BJ (cell line): ENCODE data around the gene TNPO3. TPM values are rescaled to one million over a fixed set of nuclear protein-coding genes. Genes with fewer than 3 reads are reported as not detected.

ENCODE experiments used
- CTCF ChIA-PET: fragments of 350-600 bp; formaldehyde crosslinking; extraction: SDS; loops from one replicate; lab custom pipeline; 2021; ENCODE audit warnings: antibody characterized with exemption, inconsistent platforms; lab: Yijun Ruan, JAX
- POLR2A ChIA-PET: fragments of 300-600 bp; sonication (Branson Sonifier 250); formaldehyde crosslinking; extraction: SDS; loops from one replicate; lab custom pipeline; 2021; ENCODE audit warnings: antibody characterized with exemption; lab: Charles Lee
- DNase-seq: peaks from one replicate; pipeline ENCODE4 v3.0.0-alpha.2; 2011; ENCODE audit warnings: low read depth
- H3K27me3 ChIP-seq: 2 replicates; pipeline ENCODE4 v1.6.0; 2011; ENCODE audit warnings: low read length; ENCODE audit not compliant: control insufficient read depth, insufficient read depth
- H3K36me3 ChIP-seq: 2 replicates; pipeline ENCODE4 v1.5.1; 2011; ENCODE audit warnings: low read length; ENCODE audit not compliant: control insufficient read depth, insufficient read depth
- H3K4me3 ChIP-seq: 2 replicates; pipeline ENCODE4 v1.5.1; 2011; ENCODE audit warnings: low read depth, mild to moderate bottlenecking, control low read depth, low read length
- polyA plus RNA-seq: library from polyadenylated mRNA; depleted of rRNA; stranded (reverse); fragments of >200 nt; gene quantifications from 2 replicates; pipeline ENCODE4 v1.2.3, GENCODE V29; 2011
- TF ChIP-seq, protein P1 (sequence below): IDR thresholded peaks from 2 replicates; pipeline ENCODE4 v1.5.1; 2011; ENCODE audit warnings: low read depth, mild to moderate bottlenecking, control low read depth, inconsistent platforms, low read length, moderate library complexity; ENCODE audit not compliant: insufficient read depth

TNPO3 gene
- polyA plus RNA-seq, 1 experiment = 36.2 TPM

DNA sequence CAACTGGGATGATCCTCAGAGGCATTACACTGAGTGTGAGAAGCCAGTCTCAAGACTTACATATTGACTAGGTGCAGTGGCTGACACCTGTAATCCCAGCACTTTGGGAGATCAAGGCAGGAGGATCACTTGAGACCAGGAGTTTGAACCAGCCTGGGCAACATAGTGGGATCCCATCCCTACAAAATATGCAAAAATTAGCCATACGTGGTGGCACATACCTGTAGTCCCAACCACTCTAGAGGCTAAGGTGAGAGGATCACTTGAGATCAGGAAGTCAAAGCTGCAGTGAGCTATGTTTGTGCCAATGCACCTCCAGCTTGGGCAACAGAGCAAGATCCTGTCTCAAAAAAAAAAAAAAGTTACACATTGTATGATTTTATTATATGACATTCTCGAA lies 23.5 kb upstream of the TNPO3 start:
- POLR2A ChIA-PET = no interaction called here
- no peak overlapping the region for H3K4me3 ChIP-seq
- TF ChIP-seq, protein P1, sequence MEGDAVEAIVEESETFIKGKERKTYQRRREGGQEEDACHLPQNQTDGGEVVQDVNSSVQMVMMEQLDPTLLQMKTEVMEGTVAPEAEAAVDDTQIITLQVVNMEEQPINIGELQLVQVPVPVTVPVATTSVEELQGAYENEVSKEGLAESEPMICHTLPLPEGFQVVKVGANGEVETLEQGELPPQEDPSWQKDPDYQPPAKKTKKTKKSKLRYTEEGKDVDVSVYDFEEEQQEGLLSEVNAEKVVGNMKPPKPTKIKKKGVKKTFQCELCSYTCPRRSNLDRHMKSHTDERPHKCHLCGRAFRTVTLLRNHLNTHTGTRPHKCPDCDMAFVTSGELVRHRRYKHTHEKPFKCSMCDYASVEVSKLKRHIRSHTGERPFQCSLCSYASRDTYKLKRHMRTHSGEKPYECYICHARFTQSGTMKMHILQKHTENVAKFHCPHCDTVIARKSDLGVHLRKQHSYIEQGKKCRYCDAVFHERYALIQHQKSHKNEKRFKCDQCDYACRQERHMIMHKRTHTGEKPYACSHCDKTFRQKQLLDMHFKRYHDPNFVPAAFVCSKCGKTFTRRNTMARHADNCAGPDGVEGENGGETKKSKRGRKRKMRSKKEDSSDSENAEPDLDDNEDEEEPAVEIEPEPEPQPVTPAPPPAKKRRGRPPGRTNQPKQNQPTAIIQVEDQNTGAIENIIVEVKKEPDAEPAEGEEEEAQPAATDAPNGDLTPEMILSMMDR = no peak
- DNase-seq = no peak
- CTCF ChIA-PET = no interaction called here
- H3K36me3 ChIP-seq = no peaks in the 10 kb centered on the region
- 0 out of 2 replicates have a peak, but pooled peaks cover 2% of the 10 kb centered on the region for H3K27me3 ChIP-seq

DNA sequence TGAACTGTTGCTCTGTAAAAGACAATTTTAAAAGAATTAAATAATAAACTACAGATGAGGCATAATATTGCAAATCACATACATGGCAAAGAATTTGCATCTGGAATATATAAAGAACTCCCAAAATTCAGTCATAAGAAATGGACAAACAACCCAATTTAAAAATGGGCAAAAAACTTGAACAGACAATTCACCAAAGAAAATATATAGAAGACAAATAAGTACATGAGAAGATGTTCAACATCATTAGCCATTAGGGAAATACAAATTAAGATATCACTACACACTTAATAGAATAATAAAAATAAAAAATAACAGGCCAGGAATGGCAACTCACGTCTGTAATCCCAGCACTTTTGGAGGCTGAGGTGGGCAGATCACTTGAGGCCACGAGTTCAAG lies 22.0 kb upstream of the TNPO3 start:
- no peak for DNase-seq

GRCh38 chr7:129074994-129075393 lies 20.1 kb upstream of the TNPO3 start:
- DNase-seq = no peak
- TF ChIP-seq, protein P1 = no peak
- POLR2A ChIA-PET = no interaction called here
- CTCF ChIA-PET = no interaction called here
- H3K27me3 ChIP-seq = 0 out of 2 replicates have a peak, but pooled peaks cover 2% of the 10 kb centered on the region
- H3K36me3 ChIP-seq = no peaks in the 10 kb centered on the region
- H3K4me3 ChIP-seq = no peak overlapping the region

More for the DNA sequence above, 22.0 kb upstream of the TNPO3 start:
- 0 out of 2 replicates have a peak, but pooled peaks cover 2% of the 10 kb centered on the region for H3K27me3 ChIP-seq
- TF ChIP-seq, protein P1 = no peak
- no peak overlapping the region for H3K4me3 ChIP-seq
- POLR2A ChIA-PET = no interaction called here
- CTCF ChIA-PET = no interaction called here
- H3K36me3 ChIP-seq = no peaks in the 10 kb centered on the region

DNA sequence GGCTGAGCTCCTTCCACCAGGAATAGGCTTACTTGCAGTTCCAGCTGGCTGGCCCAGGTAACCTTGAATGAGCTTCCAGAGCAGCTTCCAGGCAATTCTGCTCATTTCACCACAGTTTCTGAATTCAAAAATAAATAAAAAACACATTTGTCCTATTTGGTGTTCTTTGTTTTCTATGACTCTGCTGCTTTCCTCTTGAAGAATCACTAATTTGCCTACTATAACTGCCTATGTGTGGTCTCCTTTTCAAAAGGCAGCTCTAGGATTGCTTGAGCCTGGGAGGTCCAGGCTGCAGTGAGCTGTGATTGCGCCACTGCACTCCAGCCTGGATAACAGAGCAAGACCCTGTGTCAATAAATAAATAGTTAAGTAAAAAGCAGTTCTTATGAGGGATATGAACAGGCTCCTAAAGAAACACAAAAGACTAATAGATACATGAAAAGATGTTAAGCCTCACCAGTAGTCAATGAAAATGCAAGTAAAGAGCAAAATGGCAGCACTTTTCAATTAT lies 19.5 kb upstream of the TNPO3 start:
- Histone ChIP-seq H3K27me3 (0 out of 2 replicates have a peak, but pooled peaks cover 2% of the 10 kb centered on the region), H3K4me3 (no peak overlapping the region), H3K36me3 (no peaks in the 10 kb centered on the region)
- TF ChIP-seq, protein P1 = no peak
- CTCF ChIA-PET = interaction anchor here (0.8 kb wide), 1 partner anchor 32 kb away, joined by 3 read pairs; no protein-coding TSS in a partner anchor
- no peak for DNase-seq
- POLR2A ChIA-PET = no interaction called here

GRCh38 chr7:129073738-129074137 lies 18.8 kb upstream of the TNPO3 start:
- Histone ChIP-seq H3K36me3 (no peaks in the 10 kb centered on the region), H3K27me3 (0 out of 2 replicates have a peak, but pooled peaks cover 2% of the 10 kb centered on the region), H3K4me3 (no peak overlapping the region)
- DNase-seq = no peak
- TF ChIP-seq, protein P1 = no peak
- ChIA-PET CTCF (interaction anchor here (0.8 to 1.3 kb wide), 2 partner anchors 18 to 33 kb away, joined by 3 to 4 read pairs; no protein-coding TSS in a partner anchor), POLR2A (no interaction called here)
